GM19193 (cell line): Measurements from ENCODE around the gene NCAM2.

Experiments
- POLR2A ChIP-seq: IDR thresholded peaks from 4 replicates; pipeline ENCODE4 v1.6.1; 2011; ENCODE audit not compliant: insufficient read depth, insufficient read length; ENCODE audit errors: extremely low read depth

NCAM2 gene

DNA sequence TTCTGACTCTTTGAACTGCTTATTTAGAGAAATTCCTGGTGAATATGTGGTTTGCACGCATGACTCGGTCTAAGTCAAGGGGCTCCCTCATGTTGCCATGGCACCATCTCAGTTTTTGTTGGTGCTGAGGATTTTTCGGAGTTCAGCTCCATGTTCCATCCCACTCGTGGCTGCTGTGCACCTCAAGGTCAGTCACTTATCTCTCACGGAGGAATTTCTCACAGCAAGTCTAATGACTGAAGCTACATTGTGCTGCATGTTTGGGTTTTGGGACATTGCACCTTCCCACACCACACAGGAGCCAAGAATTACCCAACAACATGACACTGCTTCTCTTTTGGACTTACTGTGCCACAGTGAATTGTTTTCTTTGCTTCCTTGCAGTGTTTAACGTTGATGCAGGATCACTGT, 269.9 kb downstream of the NCAM2 start:
- no peak for TF ChIP-seq POLR2A

DNA sequence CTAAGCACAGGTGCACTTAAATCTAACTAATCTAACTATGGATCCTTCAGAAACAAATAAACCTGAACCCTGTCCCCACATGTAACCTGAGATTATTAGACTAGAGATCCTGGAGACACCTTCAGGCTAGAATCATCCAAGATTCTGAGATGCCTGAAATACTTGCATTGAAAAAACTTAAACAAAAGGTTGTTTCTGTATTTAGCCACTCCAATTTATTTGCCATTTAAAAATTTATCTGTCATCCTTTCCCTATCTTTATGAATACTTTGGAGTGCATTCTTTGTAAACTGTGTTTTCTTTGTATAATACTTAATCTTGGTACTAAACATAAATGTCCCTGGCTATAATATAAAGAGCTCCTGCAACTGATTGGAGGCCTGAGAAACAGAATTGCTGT, 270.7 kb downstream of the NCAM2 start:
- no peak for TF ChIP-seq POLR2A

DNA sequence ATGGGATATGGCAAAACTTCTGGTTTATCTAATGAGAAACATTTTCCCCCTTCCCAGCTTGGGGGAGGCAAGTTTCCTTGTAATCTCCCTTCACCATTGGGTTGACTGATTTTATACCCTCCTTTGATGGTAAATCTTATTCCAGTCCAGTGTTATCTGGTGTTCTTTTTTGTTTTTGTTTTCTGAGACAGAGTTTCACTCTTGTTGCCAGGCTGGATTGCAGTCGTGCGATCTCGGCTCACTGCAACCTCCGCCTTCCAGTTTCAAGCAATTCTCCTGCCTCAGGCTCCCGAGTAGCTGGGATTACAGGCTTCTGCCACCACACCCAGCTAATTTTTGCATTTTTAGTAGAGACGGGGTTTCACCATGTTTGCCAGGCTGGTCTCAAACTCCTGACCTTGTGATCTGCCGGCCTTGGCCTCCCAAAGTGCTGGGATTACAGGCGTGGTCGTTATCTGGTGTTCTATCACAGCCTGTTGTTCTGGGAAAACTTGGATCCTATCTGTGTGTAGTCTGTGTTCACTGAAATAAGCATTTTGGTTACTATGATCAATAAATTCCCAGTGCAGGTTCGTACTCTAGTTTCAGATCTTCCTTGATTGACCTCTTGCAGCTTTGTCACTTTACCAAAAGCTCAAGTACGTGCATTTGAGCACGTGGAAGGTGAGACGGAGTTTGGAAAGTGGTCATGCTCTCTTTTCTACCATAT, 281.1 kb downstream of the NCAM2 start:
- TF ChIP-seq POLR2A = no peak

DNA sequence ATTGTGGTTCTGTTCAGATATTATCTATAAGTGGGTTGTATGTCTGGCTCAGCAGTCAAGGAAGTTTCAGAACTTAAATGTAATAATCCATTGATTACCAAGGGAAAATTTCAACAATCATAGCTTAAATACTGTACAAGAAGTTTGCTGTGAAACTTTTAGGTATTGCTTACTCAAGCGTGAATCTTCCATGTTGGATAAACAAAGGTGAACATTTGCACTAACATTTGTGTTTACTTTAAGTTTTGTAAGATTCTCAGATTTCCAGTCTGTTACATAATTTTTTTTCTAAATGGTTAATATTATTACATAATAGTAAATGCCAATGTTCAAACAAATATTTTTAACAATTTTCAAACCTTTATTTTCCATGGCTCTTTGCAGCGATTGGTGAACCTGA, 285.6 kb downstream of the NCAM2 start:
- TF ChIP-seq POLR2A = no peak

DNA sequence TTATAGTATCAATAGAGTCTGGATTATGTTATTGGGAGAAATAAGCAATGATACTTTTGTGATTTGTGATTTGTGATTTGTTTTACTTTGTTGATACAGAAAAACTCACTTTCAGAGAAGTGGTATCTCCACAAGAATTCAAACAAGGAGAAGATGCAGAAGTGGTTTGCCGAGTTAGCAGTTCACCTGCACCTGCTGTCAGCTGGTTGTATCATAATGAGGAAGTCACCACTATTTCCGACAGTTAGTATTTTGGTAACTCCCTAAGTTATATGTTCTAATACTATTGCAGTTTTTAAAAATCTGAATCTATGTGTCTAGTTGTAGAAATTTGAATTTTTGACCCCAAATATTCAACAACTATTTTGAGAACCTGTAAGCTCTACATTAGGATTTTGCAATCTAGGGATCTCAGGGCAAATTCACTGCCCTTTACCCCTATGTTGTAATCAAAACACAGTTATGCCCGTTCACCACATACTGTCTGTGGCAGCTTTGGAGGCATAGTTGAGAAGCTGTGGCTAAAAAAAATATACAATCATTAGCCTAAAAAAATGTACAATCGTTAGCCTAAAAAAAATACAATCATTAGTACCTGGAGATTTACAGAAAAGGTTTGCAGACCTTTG, 288.1 kb downstream of the NCAM2 start:
- no peak for TF ChIP-seq POLR2A

DNA sequence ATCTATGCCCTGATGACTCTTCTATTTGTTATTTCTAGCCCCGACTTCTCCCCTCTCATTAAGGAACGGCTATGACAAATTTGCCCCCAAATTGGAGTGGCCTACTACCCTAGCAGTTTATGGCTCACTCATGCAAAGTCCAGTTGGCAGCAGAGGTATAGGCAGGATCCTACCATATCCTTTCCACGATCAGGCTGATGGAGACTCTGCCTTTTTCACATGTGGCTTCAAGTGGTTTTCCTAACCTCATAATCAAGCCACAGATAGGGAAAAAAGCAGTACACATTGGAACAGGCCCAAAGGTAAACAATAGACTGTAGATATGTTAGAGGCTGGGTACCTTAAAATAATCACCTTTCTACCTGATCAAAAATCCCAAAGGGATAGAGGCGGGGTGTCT, 292.5 kb downstream of the NCAM2 start:
- no peak for TF ChIP-seq POLR2A

DNA sequence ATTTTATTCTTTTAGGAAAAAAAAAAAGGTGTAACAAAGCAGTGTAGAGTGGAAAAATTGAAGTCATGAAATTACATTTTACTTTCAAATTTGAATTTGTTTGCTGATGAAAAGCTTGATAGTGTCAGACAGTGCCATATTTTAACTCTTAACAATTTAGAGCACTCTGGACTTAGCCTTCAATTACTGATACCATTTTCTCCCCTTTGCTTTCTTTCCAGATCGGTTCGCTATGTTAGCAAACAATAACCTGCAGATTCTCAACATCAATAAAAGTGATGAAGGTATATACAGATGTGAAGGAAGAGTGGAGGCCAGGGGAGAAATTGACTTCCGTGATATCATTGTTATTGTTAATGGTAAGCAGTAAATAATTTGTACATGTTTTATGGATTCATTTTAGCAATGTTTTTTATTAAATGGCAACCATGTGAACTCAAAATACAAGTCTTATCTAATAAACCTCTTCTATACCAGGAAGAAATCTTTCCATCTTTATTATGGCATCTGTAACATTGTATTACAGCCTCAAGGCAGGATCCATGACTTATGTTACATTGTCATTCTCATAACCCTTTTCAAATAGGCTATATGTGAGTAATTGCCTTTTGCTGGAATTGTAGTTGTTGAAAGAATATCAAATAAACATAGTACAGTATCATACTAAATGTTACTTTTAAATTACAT, 293.8 kb downstream of the NCAM2 start:
- no peak for TF ChIP-seq POLR2A

DNA sequence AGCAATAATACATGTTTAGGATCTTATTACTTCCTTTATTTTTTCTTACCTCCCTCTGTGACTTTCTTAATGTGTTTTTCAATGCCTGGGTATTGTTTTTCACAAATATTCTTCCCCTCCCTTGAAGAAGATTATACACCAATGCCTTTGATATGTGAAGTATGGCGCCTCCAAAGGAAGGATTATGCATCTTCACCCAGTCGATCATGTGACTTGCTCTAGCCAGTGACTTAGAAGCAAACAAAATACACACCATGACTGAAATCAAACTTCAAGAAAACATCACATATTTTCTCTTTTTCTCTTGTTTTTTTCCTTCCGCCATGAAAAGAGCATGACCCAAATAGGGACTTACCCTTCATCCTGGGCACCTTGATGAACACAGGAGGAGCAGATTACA, 297.1 kb downstream of the NCAM2 start:
- no peak for TF ChIP-seq POLR2A

DNA sequence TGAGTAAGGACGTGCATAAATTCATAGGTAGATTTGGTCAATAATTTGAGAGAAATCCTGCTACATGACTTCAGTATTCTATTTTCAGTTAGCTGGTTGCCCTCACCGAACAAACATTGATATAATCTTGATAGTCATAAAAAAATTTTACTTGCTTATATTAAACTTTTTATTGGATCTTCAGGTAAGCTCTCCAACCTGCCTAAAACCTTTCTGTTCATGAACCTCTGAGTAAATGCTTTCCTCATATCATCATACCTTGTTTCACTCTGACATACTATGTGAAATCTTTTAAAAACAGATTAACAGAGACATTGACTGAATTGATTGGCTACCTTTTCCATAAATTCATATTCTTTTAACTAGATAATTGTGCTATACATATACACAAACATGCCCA, 299.0 kb downstream of the NCAM2 start:
- TF ChIP-seq POLR2A = no peak

DNA sequence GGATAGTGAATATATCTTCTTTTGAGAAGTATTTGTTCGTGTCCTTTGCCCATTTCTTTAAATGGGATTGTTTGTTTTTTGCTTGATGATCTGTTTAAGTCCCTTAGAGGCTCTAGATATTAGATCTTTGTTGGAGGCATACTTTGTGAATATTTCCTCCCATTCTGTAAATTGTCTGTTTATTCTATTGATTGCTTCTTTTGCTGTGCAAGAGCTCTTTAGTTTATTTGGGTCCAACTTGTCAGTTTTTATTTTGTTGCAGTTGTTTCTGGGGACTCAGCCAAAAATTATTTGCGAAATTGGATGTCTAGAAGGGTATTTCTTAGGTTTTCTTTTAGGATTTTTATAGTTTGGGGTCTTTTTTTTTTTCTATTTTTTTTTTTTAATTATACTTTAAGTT, 302.8 kb downstream of the NCAM2 start:
- no peak for TF ChIP-seq POLR2A

DNA sequence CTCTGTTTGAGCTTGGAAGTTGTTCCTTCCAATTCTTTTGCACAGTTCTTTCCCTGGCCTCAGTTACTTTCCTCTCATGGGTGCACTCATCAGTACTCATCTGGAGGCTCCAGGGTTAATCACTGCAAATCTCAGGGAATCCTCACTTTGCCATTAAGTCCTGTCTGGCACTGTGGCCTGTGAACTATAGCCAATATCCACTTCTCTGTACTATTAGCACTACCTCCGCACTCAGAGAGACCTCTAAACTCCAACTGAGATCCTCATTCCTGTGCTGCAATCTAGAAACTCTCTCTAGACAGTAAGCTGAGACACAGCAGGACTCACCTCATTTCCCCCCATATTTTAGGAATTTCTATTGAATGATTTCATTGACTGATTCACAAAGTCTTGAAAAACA, 311.3 kb downstream of the NCAM2 start:
- TF ChIP-seq POLR2A = no peak

DNA sequence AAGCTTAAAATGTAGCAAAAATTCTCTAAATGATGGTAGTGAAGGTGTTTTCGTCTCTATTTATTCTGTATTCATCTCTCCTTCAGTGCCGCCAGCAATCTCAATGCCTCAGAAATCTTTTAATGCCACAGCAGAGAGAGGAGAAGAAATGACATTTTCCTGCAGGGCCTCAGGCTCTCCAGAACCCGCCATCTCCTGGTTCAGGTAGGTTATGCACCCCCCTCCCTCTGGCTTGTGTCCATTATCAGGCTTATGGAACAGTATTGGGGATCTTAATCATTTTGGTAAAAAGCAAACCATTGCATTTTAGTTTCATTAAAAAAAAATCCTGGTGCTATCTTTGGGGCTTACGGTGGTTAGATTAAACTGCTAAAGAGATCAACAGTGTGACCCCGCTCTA, 326.1 kb downstream of the NCAM2 start:
- no peak for TF ChIP-seq POLR2A

DNA sequence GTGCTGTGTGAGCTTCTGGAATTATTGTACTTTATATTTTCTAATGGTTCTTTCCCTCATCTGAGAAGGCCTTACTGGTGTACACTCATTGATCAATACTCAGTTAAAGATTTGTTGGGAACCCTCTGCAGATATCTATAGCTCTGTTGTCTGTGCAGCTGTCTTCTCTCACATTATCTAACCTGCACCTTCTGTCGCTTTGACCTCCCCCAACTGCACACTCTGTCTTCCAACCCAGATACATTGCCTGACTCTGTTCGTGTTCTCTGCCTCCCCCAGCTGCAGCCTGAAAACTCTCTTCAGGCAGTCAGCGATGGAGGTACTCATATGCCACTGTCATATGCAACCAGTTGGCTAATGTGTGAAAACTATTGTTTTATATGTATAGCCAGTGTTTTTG, 334.3 kb downstream of the NCAM2 start:
- TF ChIP-seq POLR2A = no peak

DNA sequence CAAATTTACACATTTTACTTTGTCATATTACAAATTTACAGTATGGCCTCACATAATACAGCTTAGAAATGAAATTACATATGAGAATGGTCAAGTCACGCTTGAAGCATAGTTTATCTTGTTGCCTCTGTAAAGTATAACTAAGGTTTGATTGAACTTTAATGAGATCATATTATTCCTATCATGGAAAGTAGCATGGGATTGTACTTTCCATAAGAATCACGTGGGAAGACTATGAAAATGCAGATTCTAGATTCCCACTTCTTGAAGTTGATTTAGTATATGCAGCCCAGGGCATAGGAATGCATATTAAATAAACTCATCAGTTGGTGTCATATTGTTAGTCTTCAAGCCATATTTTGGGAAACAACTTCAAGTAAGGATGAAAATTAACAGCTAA, 342.8 kb downstream of the NCAM2 start:
- TF ChIP-seq POLR2A = no peak

DNA sequence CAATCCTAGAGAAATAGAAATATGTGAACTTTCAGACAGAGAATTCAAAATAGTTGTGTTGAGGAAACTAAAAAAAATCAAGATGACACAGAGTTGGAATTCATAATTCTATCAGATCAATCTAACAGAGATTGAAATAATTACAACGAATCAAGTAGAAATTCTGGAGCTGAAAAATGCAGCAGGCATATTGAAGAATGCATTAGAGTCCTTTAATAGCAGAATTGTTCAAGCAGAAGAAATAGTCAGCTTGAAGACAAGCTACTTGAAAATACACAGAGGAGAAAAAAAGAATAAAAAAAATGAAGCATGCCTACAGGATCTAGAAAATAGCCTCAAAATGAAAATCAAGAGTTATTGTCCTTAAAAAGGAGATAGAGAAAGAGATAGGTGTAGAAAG, 347.1 kb downstream of the NCAM2 start:
- no peak for TF ChIP-seq POLR2A

DNA sequence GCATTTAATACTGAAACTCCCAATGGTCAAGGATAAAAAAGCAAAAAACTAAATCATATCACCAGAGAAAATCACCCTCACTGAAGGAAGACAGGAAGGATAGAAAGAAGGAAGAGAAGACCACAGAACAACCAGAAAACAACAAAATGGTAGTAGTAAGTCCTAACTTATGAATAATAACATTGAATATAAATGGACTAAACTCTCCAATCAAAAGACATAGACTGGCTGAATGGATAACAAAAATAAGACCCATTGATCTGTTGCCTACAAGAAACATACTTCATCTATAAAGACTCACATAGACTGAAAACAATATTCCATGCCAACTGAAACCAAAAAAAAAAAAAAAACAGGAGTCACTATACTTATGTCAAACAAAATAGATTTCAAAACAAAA, 347.7 kb downstream of the NCAM2 start:
- TF ChIP-seq POLR2A = no peak
